Natural killer cell (primary cell): ENCODE results near the gene SUMO2. TPM values are rescaled to one million over a fixed set of nuclear protein-coding genes. Genes with fewer than 3 reads are reported as not detected.

ENCODE experiments used
- ATAC-seq, 3 donors: fragments of 150-1000 bp in 2 of 3; fragments of 200-7000 bp in 1 of 3; cut with Tn5 transposase; 1 replicate in 1 of 3; 2 replicates in 2 of 3; pipeline ENCODE4 v1.10.0; 2021; ENCODE audit warnings: mild to moderate bottlenecking in 2 of 3, moderate library complexity in 2 of 3
- DNase-seq, 2 donors: peaks; one replicate each; pipeline versions ENCODE4 v3.0.0 to v3.0.0-alpha.2; 2013 to 2021; ENCODE audit warnings: mixed read lengths in 1 of 2
- H3K27ac ChIP-seq: one replicate; pipeline ENCODE4 v1.5.1; 2013; ENCODE audit warnings: mild to moderate bottlenecking, low read length
- H3K27me3 ChIP-seq: one replicate; pipeline ENCODE4 v1.6.1; 2013; ENCODE audit warnings: low read length; ENCODE audit not compliant: control insufficient read depth, insufficient read depth
- H3K36me3 ChIP-seq: one replicate; pipeline ENCODE4 v1.6.1; 2013; ENCODE audit warnings: low read length; ENCODE audit not compliant: control insufficient read depth, insufficient read depth
- H3K4me1 ChIP-seq: one replicate; pipeline ENCODE4 v1.6.1; 2013; ENCODE audit warnings: low read length; ENCODE audit not compliant: control insufficient read depth, insufficient read depth
- H3K4me3 ChIP-seq: one replicate; pipeline ENCODE4 v1.5.1; 2013; ENCODE audit warnings: low read length
- H3K9me3 ChIP-seq: one replicate; pipeline ENCODE4 v1.6.1; 2013; ENCODE audit warnings: low read length; ENCODE audit not compliant: control insufficient read depth, insufficient read depth
- H3K27ac Mint-ChIP-seq, 2 donors: one replicate each; pipeline ENCODE4 v1.8.0; 2022; ENCODE audit warnings: mild to moderate bottlenecking in 2 of 2, mixed read lengths in 2 of 2, moderate library complexity in 1 of 2
- H3K27me3 Mint-ChIP-seq, 2 donors: one replicate each; pipeline ENCODE4 v1.8.0; 2022; ENCODE audit warnings: low read depth in 2 of 2, mixed read lengths in 2 of 2
- H3K36me3 Mint-ChIP-seq: one replicate; pipeline ENCODE4 v1.8.0; 2022; ENCODE audit warnings: mixed read lengths
- H3K4me1 Mint-ChIP-seq, 2 donors: one replicate each; pipeline ENCODE4 v1.8.0; 2022; ENCODE audit warnings: mixed read lengths in 2 of 2
- H3K4me3 Mint-ChIP-seq: one replicate; pipeline ENCODE4 v1.8.0; 2022; ENCODE audit warnings: mild to moderate bottlenecking, moderate library complexity, mixed read lengths
- H3K9me3 Mint-ChIP-seq, 2 donors: one replicate each; pipeline ENCODE4 v1.8.0; 2022; ENCODE audit warnings: mixed read lengths in 2 of 2
- WGBS: methylation state at CpG from one replicate; pipeline ENCODE4 v1.1.7; 2013; ENCODE audit warnings: missing lambda C conversion rate; ENCODE audit not compliant: insufficient coverage; 5-methylcytosine and 5-hydroxymethylcytosine counted together
- intact Hi-C: fragments of 100-400 bp; cut with micrococcal nuclease; formaldehyde crosslinking; loops from one replicate; pipeline ENCODE4 v1.14.2; 2022
- total RNA-seq, 4 donors: library from RNA; stranded (reverse); fragments of 120-200 nt in 1 of 4; gene quantifications; one replicate each; pipeline versions ENCODE4 v1.2.3 to v1.2.4, GENCODE V29; 2013 to 2022
- TF ChIP-seq, protein P1 (sequence below): fragments of 200-600 bp; IDR thresholded peaks from one replicate; pipeline ENCODE4 v1.8.0; 2022; ENCODE audit warnings: antibody characterized with exemption

The SUMO2 gene
- total RNA-seq, 3 donors from 2014 or later (not counting 1 experiment from before 2014, with no cell fraction given) = 240 to 294 (median 250) TPM

DNA sequence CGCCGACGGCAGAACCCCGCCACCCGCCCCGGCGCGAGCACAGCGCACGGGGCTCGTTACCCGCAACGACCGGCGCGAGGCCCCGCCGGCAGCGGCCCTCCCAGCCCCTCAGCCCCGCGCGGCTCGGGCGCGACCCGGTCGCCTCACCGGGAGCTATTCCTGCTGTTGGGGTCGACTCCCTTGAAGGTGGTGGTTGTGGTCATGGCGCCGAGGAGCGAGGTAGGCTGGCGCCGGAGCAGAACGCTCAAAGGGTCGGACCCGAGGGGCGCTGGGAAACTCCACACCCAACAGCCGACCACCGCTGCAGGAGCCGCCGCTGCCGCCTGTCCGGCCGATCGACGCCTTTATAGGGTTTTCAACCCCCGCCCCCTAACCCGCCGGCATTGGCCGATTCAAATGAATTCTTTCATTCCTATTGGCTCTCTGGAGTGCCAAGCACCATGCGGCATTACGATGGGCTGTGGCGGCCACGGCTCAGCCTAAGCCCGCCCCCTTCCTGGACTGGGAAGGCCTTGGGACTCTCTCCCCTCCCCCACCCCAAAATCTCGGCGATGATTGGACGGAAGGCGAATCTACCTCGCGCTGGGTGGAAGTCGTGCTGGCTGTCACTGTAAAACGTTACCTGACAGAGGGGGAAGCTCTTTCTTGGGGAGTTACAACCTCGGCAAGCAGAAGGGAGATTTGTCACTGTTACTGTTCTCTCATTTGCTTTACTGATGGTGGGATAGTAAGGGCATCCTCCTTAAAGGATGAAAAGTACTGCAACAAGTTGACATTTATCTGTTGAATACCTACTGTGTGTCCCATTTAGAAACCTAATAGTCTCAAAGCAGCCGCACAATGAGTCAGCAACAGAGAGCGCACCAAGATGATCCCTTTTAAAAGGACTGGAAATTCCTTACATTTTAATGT is 28.3 kb downstream of the SUMO2 start, which contains the start of gene JPT1:
TSS of gene JPT1 (minus strand) at position 318 of the 912 bp plus-strand sequence. CDS start at position 203, 115 bp downstream.
- DNase-seq = peak; percentile 87 to 99
- peaks cover 21% of the 10 kb centered on the region for H3K4me1 ChIP-seq
- H3K27me3 Mint-ChIP-seq = no peaks in the 10 kb centered on the region
- ATAC-seq = peak; percentile 97 to 99 (median 98)
- H3K9me3 ChIP-seq = no peaks in the 10 kb centered on the region
- H3K4me1 Mint-ChIP-seq = peaks cover 27 to 37% of the 10 kb centered on the region in 2 donors
- no peaks in the 10 kb centered on the region for H3K36me3 Mint-ChIP-seq
- 2% methylated on average over 67 of the region's 67 CpGs for WGBS
- TF ChIP-seq, protein P1, sequence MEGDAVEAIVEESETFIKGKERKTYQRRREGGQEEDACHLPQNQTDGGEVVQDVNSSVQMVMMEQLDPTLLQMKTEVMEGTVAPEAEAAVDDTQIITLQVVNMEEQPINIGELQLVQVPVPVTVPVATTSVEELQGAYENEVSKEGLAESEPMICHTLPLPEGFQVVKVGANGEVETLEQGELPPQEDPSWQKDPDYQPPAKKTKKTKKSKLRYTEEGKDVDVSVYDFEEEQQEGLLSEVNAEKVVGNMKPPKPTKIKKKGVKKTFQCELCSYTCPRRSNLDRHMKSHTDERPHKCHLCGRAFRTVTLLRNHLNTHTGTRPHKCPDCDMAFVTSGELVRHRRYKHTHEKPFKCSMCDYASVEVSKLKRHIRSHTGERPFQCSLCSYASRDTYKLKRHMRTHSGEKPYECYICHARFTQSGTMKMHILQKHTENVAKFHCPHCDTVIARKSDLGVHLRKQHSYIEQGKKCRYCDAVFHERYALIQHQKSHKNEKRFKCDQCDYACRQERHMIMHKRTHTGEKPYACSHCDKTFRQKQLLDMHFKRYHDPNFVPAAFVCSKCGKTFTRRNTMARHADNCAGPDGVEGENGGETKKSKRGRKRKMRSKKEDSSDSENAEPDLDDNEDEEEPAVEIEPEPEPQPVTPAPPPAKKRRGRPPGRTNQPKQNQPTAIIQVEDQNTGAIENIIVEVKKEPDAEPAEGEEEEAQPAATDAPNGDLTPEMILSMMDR = no peak
- no peaks in the 10 kb centered on the region for H3K36me3 ChIP-seq
- peak within 1 kb of the TSS; percentile 95 for H3K4me3 Mint-ChIP-seq
- peak within 1 kb of the TSS; percentile 90 for H3K4me3 ChIP-seq
- H3K9me3 Mint-ChIP-seq = no peaks in the 10 kb centered on the region
- H3K27ac Mint-ChIP-seq = peak within 1 kb of the TSS; percentile 85 to 89
- intact Hi-C loops = loop anchor here (5.0 kb wide), 1 partner anchor 42 kb away; no protein-coding TSS in a partner anchor
- H3K27me3 ChIP-seq = no peaks in the 10 kb centered on the region
- peak within 1 kb of the TSS; percentile 62 for H3K27ac ChIP-seq

GRCh38 chr17:75153780-75154194 is 29.0 kb downstream of the SUMO2 start:
- no peaks in the 10 kb centered on the region for H3K36me3 ChIP-seq
- H3K27me3 ChIP-seq = no peaks in the 10 kb centered on the region
- intact Hi-C loops = loop anchor here (5.0 kb wide), 1 partner anchor 41 kb away; no protein-coding TSS in a partner anchor
- Mint-ChIP-seq H3K4me1 (peaks cover 29 to 37% of the 10 kb centered on the region in 2 donors), H3K27ac (peak overlapping the region; percentile 85 to 89), H3K27me3 (no peaks in the 10 kb centered on the region), H3K9me3 (no peaks in the 10 kb centered on the region), H3K4me3 (peak overlapping the region; percentile 95), H3K36me3 (peaks cover 2% of the 10 kb centered on the region)
- no peak for ATAC-seq
- H3K4me3 ChIP-seq = peak overlapping the region; percentile 90
- TF ChIP-seq, protein P1 = no peak
- peak in 1 of 2 donors; percentile 24 for DNase-seq
- H3K4me1 ChIP-seq = peaks cover 21% of the 10 kb centered on the region
- under 1% methylated on average over 35 of the region's 35 CpGs for WGBS
- H3K9me3 ChIP-seq = no peaks in the 10 kb centered on the region
- H3K27ac ChIP-seq = no peak overlapping the region

DNA sequence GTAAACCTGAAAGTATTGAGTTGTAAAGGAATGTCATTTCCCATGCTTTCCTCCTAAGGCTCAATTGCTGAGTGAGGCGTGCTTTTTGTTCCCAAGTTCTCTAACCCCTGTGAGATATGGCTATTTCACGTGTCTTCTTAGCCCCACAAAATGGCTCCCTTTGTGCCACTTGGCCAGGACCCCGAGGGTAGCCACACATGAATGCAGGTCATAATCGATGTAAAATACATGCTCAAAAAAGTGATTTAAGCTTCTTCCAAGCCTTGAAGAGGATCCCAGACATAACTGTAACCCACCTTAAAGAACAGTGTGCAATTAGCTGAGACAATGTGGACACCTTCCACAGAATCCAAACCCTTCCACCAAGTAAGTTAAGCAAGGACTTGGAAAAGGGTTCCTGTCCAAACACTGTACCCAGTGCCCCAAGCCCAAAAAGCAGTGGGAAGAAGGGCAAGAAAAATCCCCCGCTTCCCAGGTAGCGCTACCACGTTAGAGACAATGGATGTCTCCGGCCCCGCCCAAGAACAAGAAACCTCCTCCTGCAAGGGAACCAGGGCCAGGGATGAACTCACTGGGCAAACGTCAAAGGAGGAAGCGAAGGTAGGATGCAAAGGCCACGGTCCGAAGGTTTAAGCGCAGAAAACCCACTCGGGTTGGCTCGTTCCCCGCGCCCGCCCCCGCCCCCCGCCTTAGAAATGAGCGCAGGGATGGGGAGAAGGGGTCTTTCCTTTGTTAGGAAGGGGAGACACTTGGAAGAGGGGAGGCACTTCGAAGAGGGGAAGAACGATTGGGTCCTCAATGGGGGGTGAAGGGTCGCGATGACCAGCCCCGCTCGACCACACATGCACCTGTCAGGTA is 29.6 kb downstream of the SUMO2 start:
- TF ChIP-seq, protein P1 = no peak
- no peaks in the 10 kb centered on the region for H3K9me3 Mint-ChIP-seq
- Histone ChIP-seq H3K4me3 (peak overlapping the region; percentile 90), H3K27me3 (no peaks in the 10 kb centered on the region), H3K4me1 (peaks cover 21% of the 10 kb centered on the region), H3K9me3 (no peaks in the 10 kb centered on the region), H3K27ac (no peak overlapping the region), H3K36me3 (no peaks in the 10 kb centered on the region)
- peaks cover 34 to 40% of the 10 kb centered on the region in 2 donors for H3K4me1 Mint-ChIP-seq
- H3K4me3 Mint-ChIP-seq = peak overlapping the region; percentile 95
- no peaks in the 10 kb centered on the region for H3K27me3 Mint-ChIP-seq
- DNase-seq = peak in 1 of 2 donors; percentile 39
- intact Hi-C loops = loop anchor here (5.0 kb wide), 1 partner anchor 41 kb away; no protein-coding TSS in a partner anchor
- peak overlapping the region; percentile 85 to 89 for H3K27ac Mint-ChIP-seq
- WGBS = 11% methylated on average over 28 of the region's 28 CpGs
- H3K36me3 Mint-ChIP-seq = peaks cover 8% of the 10 kb centered on the region
- no peak for ATAC-seq
